ENCODE data around the gene CENPP. TPM values are rescaled to one million over a fixed set of nuclear protein-coding genes. Genes with fewer than 3 reads are reported as not detected.

Gene CENPP
- total RNA-seq, 3 donors from 2014 or later (not counting 1 experiment from before 2014, with no cell fraction given) = 10.3 to 14.5 (median 12.1) TPM

- Histone ChIP-seq H3K27me3 (ENCODE audit: control insufficient read depth, insufficient read depth, low read length) (no peaks in the 10 kb centered on the region), H3K9me3 (ENCODE audit: control insufficient read depth, insufficient read depth, low read length) (no peaks in the 10 kb centered on the region), H3K36me3 (ENCODE audit: control insufficient read depth, insufficient read depth, low read length) (no peaks in the 10 kb centered on the region), H3K4me3 (ENCODE audit: low read length) (no peak overlapping the region), H3K4me1 (ENCODE audit: control insufficient read depth, insufficient read depth, low read length) (no peaks in the 10 kb centered on the region), H3K27ac (ENCODE audit: low read length) (no peak overlapping the region)
- TF ChIP-seq CTCF (IDR thresholded peaks at IDR 0.05) = no peak
- ATAC-seq (no peak), DNase-seq (no peak)
- H3K36me3 Mint-ChIP-seq = no peaks in the 10 kb centered on the region
- intact Hi-C loops (cut with micrococcal nuclease) = no loop called here
- H3K4me3 Mint-ChIP-seq = no peak overlapping the region
- H3K9me3 Mint-ChIP-seq = no peaks in the 10 kb centered on the region
- no peak overlapping the region for H3K27ac Mint-ChIP-seq
- no peaks in the 10 kb centered on the region for H3K27me3 Mint-ChIP-seq (ENCODE audit: low read depth in 2 of 2)
- no peaks in the 10 kb centered on the region for H3K4me1 Mint-ChIP-seq
Observed at GRCh38 chr9:92446536-92446935, 120.8 kb downstream of the CENPP start.

- Histone ChIP-seq H3K27ac (ENCODE audit: low read length) (no peak overlapping the region), H3K4me1 (ENCODE audit: control insufficient read depth, insufficient read depth, low read length) (no peaks in the 10 kb centered on the region), H3K27me3 (ENCODE audit: control insufficient read depth, insufficient read depth, low read length) (no peaks in the 10 kb centered on the region), H3K36me3 (ENCODE audit: control insufficient read depth, insufficient read depth, low read length) (no peaks in the 10 kb centered on the region), H3K4me3 (ENCODE audit: low read length) (no peak overlapping the region), H3K9me3 (ENCODE audit: control insufficient read depth, insufficient read depth, low read length) (no peaks in the 10 kb centered on the region)
- DNase-seq (peak in 1 of 2 donors; percentile 15), ATAC-seq (no peak)
- Mint-ChIP-seq H3K27me3 (ENCODE audit: low read depth in 2 of 2) (no peaks in the 10 kb centered on the region), H3K27ac (no peak overlapping the region), H3K9me3 (no peaks in the 10 kb centered on the region), H3K4me3 (no peak overlapping the region), H3K36me3 (no peaks in the 10 kb centered on the region), H3K4me1 (no peaks in the 10 kb centered on the region)
- TF ChIP-seq CTCF (IDR thresholded peaks at IDR 0.05) = no peak
- WGBS (ENCODE audit: insufficient coverage) = 96% methylated on average over 2 of the region's 3 CpGs
- intact Hi-C loops (cut with micrococcal nuclease) = no loop called here
Observed at GRCh38 chr9:92455217-92455616, 129.5 kb downstream of the CENPP start.

- Mint-ChIP-seq H3K27me3 (ENCODE audit: low read depth in 2 of 2) (no peaks in the 10 kb centered on the region), H3K36me3 (no peaks in the 10 kb centered on the region), H3K4me3 (no peak overlapping the region), H3K27ac (no peak overlapping the region), H3K9me3 (no peaks in the 10 kb centered on the region), H3K4me1 (no peaks in the 10 kb centered on the region)
- H3K4me3 ChIP-seq (ENCODE audit: low read length) = no peak overlapping the region
- H3K27ac ChIP-seq (ENCODE audit: low read length) = no peak overlapping the region
- H3K9me3 ChIP-seq (ENCODE audit: control insufficient read depth, insufficient read depth, low read length) = no peaks in the 10 kb centered on the region
- no peak for ATAC-seq
- H3K36me3 ChIP-seq (ENCODE audit: control insufficient read depth, insufficient read depth, low read length) = no peaks in the 10 kb centered on the region
- no peak for TF ChIP-seq CTCF (IDR thresholded peaks at IDR 0.05)
- H3K4me1 ChIP-seq (ENCODE audit: control insufficient read depth, insufficient read depth, low read length) = no peaks in the 10 kb centered on the region
- WGBS (ENCODE audit: insufficient coverage) = 100% methylated on average over 3 of the region's 4 CpGs
- DNase-seq = no peak
- H3K27me3 ChIP-seq (ENCODE audit: control insufficient read depth, insufficient read depth, low read length) = no peaks in the 10 kb centered on the region
- intact Hi-C loops (cut with micrococcal nuclease) = no loop called here
Observed at GRCh38 chr9:92457576-92457975, 131.8 kb downstream of the CENPP start.

GRCh38 chr9:92463387-92463786, 137.6 kb downstream of the CENPP start:
- H3K36me3 ChIP-seq (ENCODE audit: control insufficient read depth, insufficient read depth, low read length) = no peaks in the 10 kb centered on the region
- no peak overlapping the region for H3K27ac ChIP-seq (ENCODE audit: low read length)
- H3K4me1 Mint-ChIP-seq = no peaks in the 10 kb centered on the region
- H3K9me3 Mint-ChIP-seq = no peaks in the 10 kb centered on the region
- H3K4me3 ChIP-seq (ENCODE audit: low read length) = no peak overlapping the region
- no peaks in the 10 kb centered on the region for H3K27me3 ChIP-seq (ENCODE audit: control insufficient read depth, insufficient read depth, low read length)
- no peak overlapping the region for H3K4me3 Mint-ChIP-seq
- DNase-seq (no peak), ATAC-seq (no peak)
- intact Hi-C loops (cut with micrococcal nuclease) = no loop called here
- no peaks in the 10 kb centered on the region for H3K27me3 Mint-ChIP-seq (ENCODE audit: low read depth in 2 of 2)
- H3K27ac Mint-ChIP-seq = no peak overlapping the region
- H3K4me1 ChIP-seq (ENCODE audit: control insufficient read depth, insufficient read depth, low read length) = no peaks in the 10 kb centered on the region
- no peaks in the 10 kb centered on the region for H3K36me3 Mint-ChIP-seq
- H3K9me3 ChIP-seq (ENCODE audit: control insufficient read depth, insufficient read depth, low read length) = no peaks in the 10 kb centered on the region
- no peak for TF ChIP-seq CTCF (IDR thresholded peaks at IDR 0.05)

All from natural killer cell (primary cell).